Pancreas (tissue), 10 donors: Measurements from ENCODE around the gene DOLK. TPM values are rescaled to one million over a fixed set of nuclear protein-coding genes. Genes with fewer than 3 reads are reported as not detected.

Experiments
- ATAC-seq, 4 donors: fragments of 200-7000 bp; cut with Tn5 transposase; one replicate each; pipeline versions ENCODE4 v1.8.0 to v1.9.1; 2020; ENCODE audit warnings: mild to moderate bottlenecking in 4 of 4, moderate library complexity in 4 of 4
- DNase-seq, 6 donors: peaks; one replicate each; pipeline ENCODE4 v3.0.0-alpha.2; 2020
- FAIRE-seq: peaks from 2 replicates; lab custom pipeline; 2012; peaks lifted over from hg19 to GRCh38; lab: Jason Lieb, UNC
- H3K27ac ChIP-seq, 4 donors: fragments of 200-600 bp; sonication (generic); 1 replicate in 3 of 4; 2 replicates in 1 of 4; pipeline versions ENCODE4 v1.5.0 to v1.8.0; 2020
- H3K27me3 ChIP-seq, 4 donors: fragments of 200-600 bp; one replicate each; pipeline ENCODE4 v1.8.0; 2021
- H3K36me3 ChIP-seq, 3 donors: fragments of 200-600 bp; sonication (generic) in 1 of 3; one replicate each; pipeline versions ENCODE4 v1.5.0 to v1.8.0; 2020 to 2021
- H3K4me1 ChIP-seq, 3 donors: fragments of 200-600 bp; one replicate each; pipeline ENCODE4 v1.8.0; 2021
- H3K4me3 ChIP-seq, 4 donors: fragments of 200-600 bp; sonication (generic) in 2 of 4; one replicate each; pipeline versions ENCODE4 v1.5.0 to v1.8.0; 2020 to 2021
- H3K9me3 ChIP-seq, 4 donors: fragments of 200-600 bp; one replicate each; pipeline ENCODE4 v1.8.0; 2021
- CTCF ChIP-seq, 4 donors: fragments of 200-600 bp; sonication (generic) in 3 of 4; IDR thresholded peaks; one replicate each; pipeline versions ENCODE4 v1.5.0 to v1.8.0; 2021; ENCODE audit warnings: antibody characterized with exemption in 4 of 4
- WGBS, 2 donors: extraction: QIAGEN DNeasy Blood & Tissue Kit; methylation state at CpG; one replicate each; pipeline ENCODE4 v1.1.7; 2013; 5-methylcytosine and 5-hydroxymethylcytosine counted together
- intact Hi-C, 3 donors: fragments of 100-400 bp; cut with DNase I; formaldehyde crosslinking; loops; one replicate each; pipeline versions ENCODE4 v1.11.1 to v1.14.2; 2022
- polyA plus RNA-seq, 2 donors: library from polyadenylated mRNA; stranded (reverse); fragments of 200-250 nt; gene quantifications; one replicate each; pipeline ENCODE4 v1.2.3, GENCODE V29; 2013
- total RNA-seq, 6 donors: library from RNA; stranded (reverse); fragmentation: NEBNext Ultra II Directional in 4 of 6; extraction: Animal tissue kit (Norgen Biotek cat#: 25700) in 4 of 6; gene quantifications; one replicate each; pipeline versions ENCODE4 v1.2.1 to v1.2.4, GENCODE V29; 2021 to 2023
- donor health status: healthy with polysubstance abuse.
- donor health status: DM: no; HTN: no; CAD: no; lungs with moderate emphysema.
- donor health status: DM: no; HTN: no; CAD: no.
- donor health status: control.
- donor health status: control.
- donor health status: Bipolar disorder and iron deficiency.
- donor health status: DM: yes; HTN: yes; CAD: no.
- donor health status: DM: no; HTN: no; CAD: no.
- donor health status: DM: no; HTN: no; CAD: no.
- donor health status: DM: yes; HTN: yes; CAD: no.

DOLK gene
- total and polyA plus RNA-seq, 8 donors: 5.4 to 8.5 (median 6.6) TPM

- DNase-seq (no peak), FAIRE-seq (no peak), ATAC-seq (no peak)
- Histone ChIP-seq H3K4me3 (no peak overlapping the region), H3K27me3 (no peaks in the 10 kb centered on the region), H3K9me3 (no peaks in the 10 kb centered on the region), H3K36me3 (peaks cover 0 to 33% (median 24%) of the 10 kb centered on the region in 3 donors), H3K27ac (no peak overlapping the region), H3K4me1 (peaks cover 0 to 3% (median 0%) of the 10 kb centered on the region in 3 donors)
- no peak for TF ChIP-seq CTCF (IDR thresholded peaks at IDR 0.05)
- intact Hi-C loops: no loop called here
- WGBS, 2 donors: 86 to 94% methylated on average over 4 of the region's 4 CpGs
These were observed 37.5 kb downstream of the DOLK start for GRCh38 chr9:128909859-128910258.

GRCh38 chr9:128908372-128908771 is 39.0 kb downstream of the DOLK start:
- H3K4me1 ChIP-seq: no peaks in the 10 kb centered on the region
- no peaks in the 10 kb centered on the region for H3K27me3 ChIP-seq
- H3K9me3 ChIP-seq: no peaks in the 10 kb centered on the region
- DNase-seq: no peak
- no peak for FAIRE-seq
- TF ChIP-seq CTCF (IDR thresholded peaks at IDR 0.05): no peak
- no peak overlapping the region for H3K27ac ChIP-seq
- 95 to 99% methylated on average over 24 of the region's 24 CpGs for WGBS, 2 donors
- intact Hi-C loops: no loop called here
- ATAC-seq: no peak
- H3K36me3 ChIP-seq: peaks cover 0 to 33% (median 24%) of the 10 kb centered on the region in 3 donors
- H3K4me3 ChIP-seq: no peak overlapping the region

GRCh38 chr9:128906741-128907140 is 40.7 kb downstream of the DOLK start:
- Histone ChIP-seq H3K9me3 (no peaks in the 10 kb centered on the region), H3K27me3 (no peaks in the 10 kb centered on the region), H3K27ac (no peak overlapping the region), H3K36me3 (peaks cover 0 to 33% (median 24%) of the 10 kb centered on the region in 3 donors), H3K4me1 (no peaks in the 10 kb centered on the region), H3K4me3 (no peak overlapping the region)
- 39 to 40% methylated on average over 2 of the region's 2 CpGs for WGBS, 2 donors
- TF ChIP-seq CTCF (IDR thresholded peaks at IDR 0.05): no peak
- DNase-seq (no peak), FAIRE-seq (no peak), ATAC-seq (no peak)
- intact Hi-C loops: no loop called here

DNA sequence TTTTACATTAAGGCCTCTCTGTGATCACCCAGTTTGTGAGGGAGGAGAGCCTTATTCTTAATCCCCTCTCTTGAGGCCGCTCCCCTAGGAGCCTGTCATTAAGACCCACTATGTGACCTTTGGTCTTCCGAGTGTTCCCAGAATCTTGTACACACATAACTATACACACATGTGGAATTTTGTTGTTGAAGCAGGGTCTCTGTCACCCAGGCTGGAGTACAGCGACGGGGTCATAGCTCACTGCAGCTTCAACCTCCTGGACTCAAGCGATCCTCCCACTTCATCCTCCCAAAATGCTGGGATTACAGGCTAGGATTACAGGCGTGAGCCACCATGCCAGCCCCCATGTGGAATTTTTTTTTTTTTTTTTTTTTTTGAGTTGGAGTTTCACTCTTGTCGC is 41.4 kb downstream of the DOLK start:
- no peak for ATAC-seq
- H3K4me3 ChIP-seq: no peak overlapping the region
- no peaks in the 10 kb centered on the region for H3K9me3 ChIP-seq
- H3K36me3 ChIP-seq: peaks cover 0 to 33% (median 24%) of the 10 kb centered on the region in 3 donors
- DNase-seq: no peak
- FAIRE-seq: no peak
- intact Hi-C loops: no loop called here
- no peaks in the 10 kb centered on the region for H3K4me1 ChIP-seq
- 94 to 96% methylated on average over 6 to 7 of the region's 7 CpGs for WGBS, 2 donors
- no peak overlapping the region for H3K27ac ChIP-seq
- no peak for TF ChIP-seq CTCF (IDR thresholded peaks at IDR 0.05)
- no peaks in the 10 kb centered on the region for H3K27me3 ChIP-seq

DNA sequence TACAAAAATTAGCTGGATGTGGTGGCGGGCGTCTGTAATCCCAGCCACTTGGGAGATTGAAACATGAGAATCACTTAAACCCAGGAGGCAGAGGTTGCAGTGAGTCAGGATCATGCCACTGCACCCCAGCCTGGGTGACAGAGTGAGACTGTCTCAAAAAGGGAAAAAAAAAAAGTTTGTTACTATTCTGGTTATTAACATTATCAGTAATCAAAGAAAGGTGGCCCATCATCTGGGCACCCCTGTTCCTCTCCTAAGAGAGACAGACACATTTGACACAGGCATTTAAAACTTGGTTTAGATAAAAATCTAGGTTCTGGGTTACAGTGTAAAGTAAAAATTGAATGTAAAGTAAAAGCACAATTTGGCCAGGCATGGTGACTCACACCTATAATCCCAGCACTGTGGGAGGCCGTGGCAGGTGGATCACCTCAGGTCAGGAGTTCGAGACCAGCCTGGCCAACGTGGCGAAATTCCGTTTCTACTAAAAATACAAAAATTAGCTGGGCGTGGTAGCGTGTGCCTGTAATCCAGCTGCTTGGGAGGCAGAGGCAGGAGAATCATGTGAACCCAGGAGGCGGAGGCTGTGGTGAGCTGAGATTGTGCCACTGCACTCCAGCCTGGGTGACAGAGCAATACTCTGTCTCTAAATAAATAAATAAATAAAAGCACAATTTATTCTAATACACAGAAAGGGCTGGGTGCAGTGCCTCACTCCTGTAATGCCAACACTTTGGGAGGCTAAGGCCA is 43.4 kb downstream of the DOLK start:
- TF ChIP-seq CTCF (IDR thresholded peaks at IDR 0.05): no peak
- H3K27ac ChIP-seq: no peak overlapping the region
- no peak overlapping the region for H3K4me3 ChIP-seq
- ATAC-seq (no peak), DNase-seq (no peak), FAIRE-seq (no peak)
- intact Hi-C loops: no loop called here
- 96 to 97% methylated on average over 10 of the region's 10 CpGs for WGBS, 2 donors
- H3K27me3 ChIP-seq: no peaks in the 10 kb centered on the region
- H3K36me3 ChIP-seq: peaks cover 0 to 25% (median 21%) of the 10 kb centered on the region in 3 donors
- no peaks in the 10 kb centered on the region for H3K4me1 ChIP-seq
- H3K9me3 ChIP-seq: no peaks in the 10 kb centered on the region
